HG02943 (cell line): Measurements from ENCODE around the gene ARMC2.
A peak's percentile ranks its signal among the peaks of the same experiment; 100 is the strongest.
"Not testable (repeated sequence)": the region's sequence is repeated elsewhere in the genome, so short reads cannot be mapped to it uniquely, and the experiment has no call there.

Source experiments
- ATAC-seq: cut with Tn5 transposase; IDR thresholded peaks from one replicate; pipeline ENCODE4 v1.9.1; 2021; ENCODE audit warnings: mild to moderate bottlenecking, low read depth, moderate library complexity; ENCODE audit not compliant: unreplicated experiment

The ARMC2 gene

GRCh38 chr6:108848116-108848868, at the start of gene ARMC2:
ARMC2 (plus strand) TSS chr6:108848422; CDS start chr6:108854268, 5,846 bp downstream.
- ATAC-seq: peak; percentile 94

GRCh38 chr6:108798670-108799353, 49.4 kb upstream of the ARMC2 start:
- ATAC-seq: no peak

DNA sequence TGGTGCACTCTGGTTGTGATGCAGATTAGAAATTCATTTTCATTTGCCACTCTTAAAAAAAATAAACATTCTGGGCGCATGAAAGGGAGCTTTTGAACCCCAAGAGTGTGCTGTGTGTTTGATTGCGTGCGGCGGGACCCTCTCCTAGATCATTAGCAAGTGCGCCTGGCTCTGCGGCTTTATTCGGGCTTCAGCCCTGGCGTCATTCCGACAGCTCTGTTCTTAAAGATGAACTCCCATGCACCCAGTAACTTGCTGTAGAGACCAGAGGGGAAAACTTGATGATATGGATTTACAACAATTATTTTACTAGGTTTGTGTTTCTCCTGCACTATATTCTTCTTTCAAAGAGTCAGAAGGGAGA, 48.9 kb upstream of the ARMC2 start:
- no peak for ATAC-seq

DNA sequence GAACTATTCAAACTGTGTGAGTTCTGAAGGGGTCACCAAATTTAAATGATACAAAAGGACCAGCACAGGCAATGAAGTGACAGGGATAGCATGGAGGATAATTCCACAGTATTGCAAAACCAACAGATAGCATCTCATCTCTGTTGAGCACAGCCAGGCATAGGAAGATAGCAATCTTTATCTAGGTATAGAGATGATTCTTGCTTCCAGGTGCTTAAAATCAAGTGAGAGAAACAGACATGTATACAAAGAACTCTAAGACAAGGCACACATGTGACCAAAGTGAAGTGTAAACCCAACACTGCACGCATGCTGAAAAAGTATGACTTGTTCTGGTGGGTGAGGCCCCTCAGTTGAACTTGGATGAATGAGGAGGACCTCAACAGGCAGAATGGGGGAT, 48.4 kb upstream of the ARMC2 start:
- no peak for ATAC-seq

- no peak for ATAC-seq
These were observed 47.8 kb upstream of the ARMC2 start for GRCh38 chr6:108800427-108800864.

GRCh38 chr6:108801366-108801765, 46.9 kb upstream of the ARMC2 start:
- no peak for ATAC-seq

GRCh38 chr6:108803982-108804490, 44.2 kb upstream of the ARMC2 start:
- no peak for ATAC-seq

GRCh38 chr6:108804956-108805355, 43.3 kb upstream of the ARMC2 start:
- no peak for ATAC-seq

- ATAC-seq: no peak
These were observed 42.5 kb upstream of the ARMC2 start for GRCh38 chr6:108805611-108806167.

- ATAC-seq: no peak
These were observed 42.1 kb upstream of the ARMC2 start for GRCh38 chr6:108806171-108806570.

DNA sequence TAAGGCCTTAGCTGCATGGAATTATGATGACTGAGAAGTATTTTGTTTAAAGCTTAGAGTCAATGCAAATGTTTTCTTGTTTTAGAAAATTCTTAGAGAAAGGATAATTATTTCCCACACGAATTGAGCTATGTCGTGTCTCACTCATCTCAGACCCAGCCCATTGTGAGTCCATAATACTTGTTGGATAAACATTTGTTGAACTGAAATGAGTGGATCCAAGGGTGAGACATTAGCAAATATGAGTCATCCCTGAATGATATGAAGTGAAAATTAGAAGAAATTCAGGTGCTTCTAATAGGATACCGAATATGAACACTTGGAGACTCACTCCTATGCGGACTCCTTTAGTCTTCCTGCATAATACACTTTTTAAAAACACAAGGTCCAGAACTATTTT, 41.6 kb upstream of the ARMC2 start:
- no peak for ATAC-seq

DNA sequence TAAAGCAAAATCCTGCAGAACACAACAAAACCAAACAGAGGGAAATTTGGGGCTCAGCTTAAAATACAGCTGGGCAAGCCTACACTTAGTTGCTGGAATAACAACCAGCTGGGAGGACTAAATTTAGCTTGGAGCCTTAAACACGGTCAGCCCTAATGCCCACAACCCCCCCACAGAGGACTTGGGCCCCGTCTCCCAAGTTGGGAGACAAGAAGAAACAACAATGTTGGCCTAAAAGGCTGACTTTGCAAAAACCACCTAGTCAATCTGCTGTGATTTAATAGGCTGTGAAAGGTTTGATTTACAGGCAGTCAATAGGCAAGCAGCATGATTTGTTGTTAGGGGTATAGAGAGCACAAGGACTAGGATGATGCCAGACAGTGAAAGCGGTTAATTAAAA, 40.3 kb upstream of the ARMC2 start:
- ATAC-seq: no peak

- no peak for ATAC-seq
These were observed 39.0 kb upstream of the ARMC2 start for GRCh38 chr6:108809211-108809610.

DNA sequence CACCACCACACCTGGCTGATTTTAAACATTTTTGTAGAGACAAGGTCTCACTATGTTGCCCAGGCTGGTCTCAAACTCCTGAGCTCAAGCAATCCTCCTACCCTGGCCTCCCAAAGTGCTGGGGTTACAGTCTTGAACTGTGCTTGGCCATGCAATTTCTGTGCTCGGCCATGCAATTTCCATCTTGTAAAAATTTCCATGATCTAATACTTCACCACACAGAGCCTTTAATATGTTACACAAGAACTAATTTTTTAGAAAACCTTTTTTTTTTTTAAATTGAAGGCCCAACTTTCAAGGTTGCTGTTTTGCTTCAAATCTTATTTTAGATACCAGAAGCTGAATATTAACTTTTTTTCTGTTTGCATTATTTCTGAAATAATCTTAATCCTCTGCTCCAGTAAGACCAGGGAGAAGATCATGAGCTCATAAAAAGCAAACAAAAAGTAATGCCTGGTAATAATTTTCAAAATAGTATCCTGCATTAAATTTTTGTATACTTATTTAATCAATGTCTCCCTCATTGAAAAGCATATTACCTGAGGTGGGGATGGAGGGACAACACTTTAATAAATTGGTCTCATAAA, 38.1 kb upstream of the ARMC2 start:
- ATAC-seq: no peak

- no peak for ATAC-seq
These were observed 36.7 kb upstream of the ARMC2 start for GRCh38 chr6:108811490-108811889.

DNA sequence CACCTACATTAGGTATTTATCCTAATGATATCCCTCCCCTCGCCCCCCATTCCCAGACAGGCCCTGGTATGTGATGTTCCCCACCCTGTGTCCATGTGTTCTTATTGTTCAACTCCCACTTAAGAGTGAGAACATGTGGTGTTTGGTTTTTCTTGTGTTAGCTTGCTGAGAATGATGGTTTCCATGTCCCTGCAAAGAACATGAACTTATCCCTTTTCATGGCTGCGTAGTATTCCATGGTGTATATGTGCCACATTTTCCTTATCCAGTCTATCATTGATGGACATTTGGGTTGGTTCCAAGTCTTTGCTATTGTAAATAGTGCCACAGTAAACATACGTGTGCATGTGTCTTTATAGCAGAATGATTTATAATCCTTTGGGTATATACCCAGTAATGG, 35.0 kb upstream of the ARMC2 start:
- ATAC-seq: not testable (repeated sequence)

DNA sequence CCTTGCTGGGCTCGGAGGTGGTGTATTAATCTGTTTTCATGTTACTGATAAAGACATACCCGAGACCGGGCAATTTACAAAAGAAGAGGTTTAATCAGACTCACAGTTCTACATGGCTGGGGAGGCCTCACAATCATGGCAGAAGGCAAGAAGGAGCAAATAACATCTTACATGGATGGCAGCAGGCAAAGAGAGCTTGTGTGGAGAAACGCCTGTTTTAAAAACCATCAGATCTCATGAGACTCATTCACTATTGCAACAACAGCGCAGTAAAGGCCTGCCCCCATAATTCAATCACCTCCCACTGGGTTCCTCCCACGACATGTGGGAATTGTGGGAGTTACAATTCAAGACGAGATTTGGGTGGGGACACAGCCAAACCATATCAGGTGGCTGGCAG, 30.9 kb upstream of the ARMC2 start:
- ATAC-seq: not testable (repeated sequence)

- ATAC-seq: no peak
These were observed 28.2 kb upstream of the ARMC2 start for GRCh38 chr6:108820006-108820405.

GRCh38 chr6:108822401-108822800, 25.8 kb upstream of the ARMC2 start:
- no peak for ATAC-seq

DNA sequence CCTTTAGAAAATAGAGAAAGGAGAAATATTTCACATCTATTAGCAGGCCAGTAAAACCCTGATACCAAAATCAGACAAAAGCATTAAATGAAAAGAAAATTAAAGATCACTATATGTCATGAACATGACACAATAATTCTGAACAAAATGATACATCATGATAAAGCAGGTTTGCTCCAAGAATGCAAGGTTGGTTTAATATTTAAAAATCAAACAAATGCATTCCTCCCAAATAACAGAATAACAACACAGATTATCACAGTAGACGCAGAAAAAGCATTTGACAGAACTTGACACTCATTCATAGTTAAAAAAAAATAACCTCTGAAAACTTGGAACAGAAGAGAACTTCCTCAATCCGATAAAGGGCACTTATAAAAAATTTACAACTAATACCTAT, 22.9 kb upstream of the ARMC2 start:
- no peak for ATAC-seq

GRCh38 chr6:108831104-108831503, 17.1 kb upstream of the ARMC2 start:
- no peak for ATAC-seq
